IMR-90 (cell line): ENCODE results near the gene PIPOX.

ENCODE experiments used
- BHLHE40 ChIP-seq: fragments of 150-350 bp; IDR thresholded peaks from 2 replicates; pipeline ENCODE4 v1.6.1; 2016; ENCODE audit warnings: mild to moderate bottlenecking, low read depth, low read length
- CEBPB ChIP-seq: IDR thresholded peaks from 2 replicates; pipeline ENCODE4 v1.6.1; 2012; ENCODE audit warnings: low read depth, low read length, improper control_type of control experiment
- CHD1 ChIP-seq: IDR thresholded peaks from 2 replicates; pipeline ENCODE4 v1.6.1; 2012; ENCODE audit warnings: low read depth, low read length, improper control_type of control experiment
- MAFK ChIP-seq: IDR thresholded peaks from 2 replicates; pipeline ENCODE4 v1.6.1; 2012; ENCODE audit warnings: low read depth, low read length, improper control_type of control experiment
- MXI1 ChIP-seq: IDR thresholded peaks from 2 replicates; pipeline ENCODE4 v1.6.1; 2012; ENCODE audit warnings: low read depth, mild to moderate bottlenecking, low read length, moderate library complexity, borderline replicate concordance
- POLR2A ChIP-seq: IDR thresholded peaks from 2 replicates; pipeline ENCODE4 v1.6.1; 2012; ENCODE audit warnings: mild to moderate bottlenecking, low read depth, low read length
- RAD21 ChIP-seq: IDR thresholded peaks from 2 replicates; pipeline ENCODE4 v1.6.1; 2012; ENCODE audit warnings: low read length, improper control_type of control experiment
- RCOR1 ChIP-seq: IDR thresholded peaks from 2 replicates; pipeline ENCODE4 v1.6.1; 2012; ENCODE audit warnings: mild to moderate bottlenecking, low read length, improper control_type of control experiment; ENCODE audit not compliant: insufficient replicate concordance
- RFX5 ChIP-seq: IDR thresholded peaks from 2 replicates; pipeline ENCODE4 v1.8.0; 2012; ENCODE audit warnings: low read depth, mild to moderate bottlenecking, low read length, moderate library complexity
- SMC3 ChIP-seq: fragments of 150-350 bp; IDR thresholded peaks from 2 replicates; pipeline ENCODE4 v1.6.1; 2016; ENCODE audit warnings: low read depth, mild to moderate bottlenecking, antibody characterized with exemption, low read length, moderate library complexity
- TF ChIP-seq, protein P1 (sequence below): conservative IDR thresholded peaks from 2 replicates; pipeline ENCODE4 v1.5.1; 2012; ENCODE audit warnings: mild to moderate bottlenecking, low read depth, low read length, improper control_type of control experiment
- TF ChIP-seq, protein P2 (sequence below): fragments of 150-350 bp; IDR thresholded peaks from 2 replicates; pipeline ENCODE4 v1.6.1; 2017; ENCODE audit warnings: mild to moderate bottlenecking, antibody characterized with exemption, low read length, low read depth

DNA sequence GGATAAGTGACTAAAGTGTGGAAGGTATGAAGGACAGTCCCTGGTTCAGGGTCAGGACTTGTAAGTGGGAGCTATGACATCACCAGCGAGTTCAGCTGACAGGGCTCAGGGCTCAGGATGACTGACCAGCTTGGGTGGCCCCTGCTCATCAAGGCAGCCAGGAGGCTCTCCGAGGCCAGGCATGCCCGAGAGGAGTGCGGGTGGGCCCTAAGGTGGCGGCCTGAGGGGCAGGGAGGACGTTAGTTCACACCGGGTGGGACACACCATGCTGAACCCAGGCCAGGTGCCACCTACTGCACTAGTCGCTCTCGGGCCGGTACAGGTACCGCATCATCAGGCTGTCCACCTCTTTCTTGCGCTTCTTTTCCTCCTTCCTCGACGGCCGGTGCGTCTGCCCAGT lies 36.5 kb downstream of the PIPOX start:
- TF ChIP-seq RCOR1 (no peak), SMC3 (no peak), POLR2A (no peak), CEBPB (no peak), RFX5 (no peak), BHLHE40 (no peak), RAD21 (no peak), MXI1 (no peak), MAFK (no peak), CHD1 (no peak)
- TF ChIP-seq, protein P1, sequence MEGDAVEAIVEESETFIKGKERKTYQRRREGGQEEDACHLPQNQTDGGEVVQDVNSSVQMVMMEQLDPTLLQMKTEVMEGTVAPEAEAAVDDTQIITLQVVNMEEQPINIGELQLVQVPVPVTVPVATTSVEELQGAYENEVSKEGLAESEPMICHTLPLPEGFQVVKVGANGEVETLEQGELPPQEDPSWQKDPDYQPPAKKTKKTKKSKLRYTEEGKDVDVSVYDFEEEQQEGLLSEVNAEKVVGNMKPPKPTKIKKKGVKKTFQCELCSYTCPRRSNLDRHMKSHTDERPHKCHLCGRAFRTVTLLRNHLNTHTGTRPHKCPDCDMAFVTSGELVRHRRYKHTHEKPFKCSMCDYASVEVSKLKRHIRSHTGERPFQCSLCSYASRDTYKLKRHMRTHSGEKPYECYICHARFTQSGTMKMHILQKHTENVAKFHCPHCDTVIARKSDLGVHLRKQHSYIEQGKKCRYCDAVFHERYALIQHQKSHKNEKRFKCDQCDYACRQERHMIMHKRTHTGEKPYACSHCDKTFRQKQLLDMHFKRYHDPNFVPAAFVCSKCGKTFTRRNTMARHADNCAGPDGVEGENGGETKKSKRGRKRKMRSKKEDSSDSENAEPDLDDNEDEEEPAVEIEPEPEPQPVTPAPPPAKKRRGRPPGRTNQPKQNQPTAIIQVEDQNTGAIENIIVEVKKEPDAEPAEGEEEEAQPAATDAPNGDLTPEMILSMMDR = no peak
- TF ChIP-seq, protein P2, sequence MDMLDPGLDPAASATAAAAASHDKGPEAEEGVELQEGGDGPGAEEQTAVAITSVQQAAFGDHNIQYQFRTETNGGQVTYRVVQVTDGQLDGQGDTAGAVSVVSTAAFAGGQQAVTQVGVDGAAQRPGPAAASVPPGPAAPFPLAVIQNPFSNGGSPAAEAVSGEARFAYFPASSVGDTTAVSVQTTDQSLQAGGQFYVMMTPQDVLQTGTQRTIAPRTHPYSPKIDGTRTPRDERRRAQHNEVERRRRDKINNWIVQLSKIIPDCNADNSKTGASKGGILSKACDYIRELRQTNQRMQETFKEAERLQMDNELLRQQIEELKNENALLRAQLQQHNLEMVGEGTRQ = no peak
